ENCODE measurements around the gene CDKAL1.
"Not testable (repeated sequence)": the region's sequence is repeated elsewhere in the genome, so short reads cannot be mapped to it uniquely, and the experiment has no call there.

GRCh38 chr6:20732362-20732761 is 198.1 kb downstream of the CDKAL1 start:
- TF ChIP-seq CTCF (IDR thresholded peaks at IDR 0.05; ENCODE audit: low read length); EZH2 (optimal IDR thresholded peaks at IDR 0.05; ENCODE audit: low read depth, low read length); EZH2phosphoT487 (IDR thresholded peaks at IDR 0.05; ENCODE audit: low read length): not testable (repeated sequence)
